ENCODE results near the gene CSAD.

- TF ChIP-seq, protein P1, sequence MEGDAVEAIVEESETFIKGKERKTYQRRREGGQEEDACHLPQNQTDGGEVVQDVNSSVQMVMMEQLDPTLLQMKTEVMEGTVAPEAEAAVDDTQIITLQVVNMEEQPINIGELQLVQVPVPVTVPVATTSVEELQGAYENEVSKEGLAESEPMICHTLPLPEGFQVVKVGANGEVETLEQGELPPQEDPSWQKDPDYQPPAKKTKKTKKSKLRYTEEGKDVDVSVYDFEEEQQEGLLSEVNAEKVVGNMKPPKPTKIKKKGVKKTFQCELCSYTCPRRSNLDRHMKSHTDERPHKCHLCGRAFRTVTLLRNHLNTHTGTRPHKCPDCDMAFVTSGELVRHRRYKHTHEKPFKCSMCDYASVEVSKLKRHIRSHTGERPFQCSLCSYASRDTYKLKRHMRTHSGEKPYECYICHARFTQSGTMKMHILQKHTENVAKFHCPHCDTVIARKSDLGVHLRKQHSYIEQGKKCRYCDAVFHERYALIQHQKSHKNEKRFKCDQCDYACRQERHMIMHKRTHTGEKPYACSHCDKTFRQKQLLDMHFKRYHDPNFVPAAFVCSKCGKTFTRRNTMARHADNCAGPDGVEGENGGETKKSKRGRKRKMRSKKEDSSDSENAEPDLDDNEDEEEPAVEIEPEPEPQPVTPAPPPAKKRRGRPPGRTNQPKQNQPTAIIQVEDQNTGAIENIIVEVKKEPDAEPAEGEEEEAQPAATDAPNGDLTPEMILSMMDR (IDR thresholded peaks at IDR 0.05; ENCODE audit: poor library complexity): no peak
- no peak for TF ChIP-seq EZH2phosphoT487 (IDR thresholded peaks at IDR 0.05; ENCODE audit: low read depth, severe bottlenecking, unreplicated experiment)
- no peak for TF ChIP-seq EZH2 (IDR thresholded peaks at IDR 0.05; ENCODE audit: borderline replicate concordance)
Observed at GRCh38 chr12:53222806-53223261, 42.1 kb upstream of the CSAD start.

All from hepatocyte (in vitro differentiated cells).